ENCODE results near the gene CD209.

CD209 gene

GRCh38 chr19:7736148-7736547, 11.2 kb downstream of the CD209 start:
- no peak for DNase-seq

- DNase-seq, result no peak
Observed at GRCh38 chr19:7734220-7735203, 12.8 kb downstream of the CD209 start.

- no peak for DNase-seq
Observed at GRCh38 chr19:7733376-7733775, 14.0 kb downstream of the CD209 start.

GRCh38 chr19:7732045-7732444, 15.3 kb downstream of the CD209 start, which contains the start of gene CLEC4G:
Gene CLEC4G, minus strand, starts transcription at chr19:7732110. Its CDS starts 8 bp downstream, at chr19:7732102.
- no peak for DNase-seq

- DNase-seq, result no peak
Observed at GRCh38 chr19:7731615-7732014, 15.7 kb downstream of the CD209 start.

- no peak for DNase-seq
Observed at GRCh38 chr19:7731218-7731595, 16.1 kb downstream of the CD209 start.

- DNase-seq, result no peak
Observed at GRCh38 chr19:7730286-7731217, 16.8 kb downstream of the CD209 start.

- DNase-seq, result no peak
Observed at GRCh38 chr19:7729831-7730285, 17.5 kb downstream of the CD209 start.

GRCh38 chr19:7729211-7729610, 18.1 kb downstream of the CD209 start:
- no peak for DNase-seq

- no peak for DNase-seq
Observed at GRCh38 chr19:7725791-7726190, 21.5 kb downstream of the CD209 start.

- DNase-seq, result no peak
Observed at GRCh38 chr19:7722231-7722651, 25.1 kb downstream of the CD209 start.

- no peak for DNase-seq
Observed at GRCh38 chr19:7720351-7720750, 27.0 kb downstream of the CD209 start.

- no peak for DNase-seq
Observed at GRCh38 chr19:7718668-7719067, 28.7 kb downstream of the CD209 start.

- no peak for DNase-seq
Observed at GRCh38 chr19:7716762-7717161, 30.6 kb downstream of the CD209 start.

GRCh38 chr19:7715671-7716070, 31.7 kb downstream of the CD209 start:
- no peak for DNase-seq

- DNase-seq, result no peak
Observed at GRCh38 chr19:7710616-7711015, 36.7 kb downstream of the CD209 start.

- DNase-seq, result no peak
Observed at GRCh38 chr19:7709932-7710460, 37.3 kb downstream of the CD209 start.

GRCh38 chr19:7706955-7707456, 40.3 kb downstream of the CD209 start:
- no peak for DNase-seq

- DNase-seq, result no peak
Observed at GRCh38 chr19:7706188-7706954, 41.0 kb downstream of the CD209 start.

- peak; percentile 81 for DNase-seq
Observed at GRCh38 chr19:7705387-7706187, 41.7 kb downstream of the CD209 start.
